HL-60 (cell line): Measurements from ENCODE around the gene COL4A2.
"Not testable (repeated sequence)": the region's sequence is repeated elsewhere in the genome, so short reads cannot be mapped to it uniquely, and the experiment has no call there.

Source experiments
- DNase-seq, 2 experiments: peaks; one replicate each; pipeline ENCODE4 v3.0.0-alpha.2; 2010 to 2020; ENCODE audit warnings: low read depth in 1 of 2, low spot score in 1 of 2
- H3K27ac ChIP-seq: fragments of 250-450 bp; sonication (Bioruptor Pico); replicated peaks from 2 replicates; pipeline ENCODE4 v1.5.1; 2020; ENCODE audit warnings: mild to moderate bottlenecking, moderate library complexity
- H3K27me3 ChIP-seq: fragments of 250-450 bp; sonication (Bioruptor Pico); 2 replicates; pipeline ENCODE4 v1.5.1; 2021; ENCODE audit warnings: mild to moderate bottlenecking, moderate library complexity; ENCODE audit not compliant: insufficient read depth, poor library complexity, severe bottlenecking
- H3K4me3 ChIP-seq: replicated peaks from 2 replicates; pipeline ENCODE4 v1.5.1; 2011; ENCODE audit warnings: mild to moderate bottlenecking, control low read depth, low read length; ENCODE audit not compliant: insufficient read depth
- GABPA ChIP-seq: IDR thresholded peaks from 2 replicates; pipeline ENCODE4 v1.6.1; 2012; ENCODE audit warnings: low read depth
- POLR2AphosphoS5 ChIP-seq: IDR thresholded peaks from 2 replicates; pipeline ENCODE4 v1.6.1; 2012; ENCODE audit warnings: low read depth
- SPI1 ChIP-seq: IDR thresholded peaks from 2 replicates; pipeline ENCODE4 v1.6.1; 2012; ENCODE audit warnings: low read depth, mild to moderate bottlenecking, borderline replicate concordance
- TF ChIP-seq, protein P1 (sequence below): IDR thresholded peaks from 2 replicates; pipeline ENCODE4 v1.6.1; 2012; ENCODE audit warnings: low read depth; ENCODE audit not compliant: insufficient replicate concordance
- TF ChIP-seq, protein P2 (sequence below): IDR thresholded peaks from one replicate; pipeline ENCODE4 v1.5.1; 2011; ENCODE audit warnings: low read length, control low read depth, inconsistent platforms; ENCODE audit not compliant: insufficient read depth

Gene COL4A2

DNA sequence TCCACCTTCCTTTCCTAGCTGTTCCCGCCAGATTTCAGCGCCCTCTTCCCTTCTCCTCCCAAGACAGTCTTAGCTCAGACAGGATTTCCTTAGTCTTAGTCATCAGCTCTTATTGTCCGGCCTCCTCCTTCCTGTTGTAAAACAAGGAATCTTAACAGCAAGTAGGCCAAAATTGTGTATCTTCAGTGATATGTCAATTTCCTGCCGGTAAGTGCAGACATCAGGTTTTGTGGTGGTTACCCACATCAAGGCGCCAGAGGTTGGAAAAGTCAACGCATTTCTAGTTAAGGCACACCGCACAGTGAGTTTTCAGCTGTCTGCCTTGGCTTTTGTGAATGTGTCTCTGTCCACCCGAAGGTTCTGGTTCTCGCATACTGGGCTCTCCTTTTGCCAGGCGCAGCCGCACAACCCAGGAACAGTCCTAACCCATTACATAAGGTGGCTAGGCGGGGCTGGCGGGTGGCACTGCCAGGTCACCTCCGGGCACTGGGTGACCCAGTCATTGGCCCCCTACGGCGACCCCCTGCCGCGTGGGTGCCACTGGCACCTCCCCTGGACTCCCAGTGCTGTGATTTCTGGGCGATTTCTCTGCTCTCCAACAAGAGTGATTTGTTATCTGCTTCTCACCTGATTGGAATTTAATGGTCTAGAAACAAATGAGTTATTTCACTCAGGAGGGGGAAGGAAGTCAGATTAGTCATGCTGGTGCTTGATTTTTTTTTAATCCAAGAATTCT is 12.9 kb downstream of the COL4A2 start:
- no peak overlapping the region for H3K4me3 ChIP-seq
- no peak overlapping the region for H3K27ac ChIP-seq

DNA sequence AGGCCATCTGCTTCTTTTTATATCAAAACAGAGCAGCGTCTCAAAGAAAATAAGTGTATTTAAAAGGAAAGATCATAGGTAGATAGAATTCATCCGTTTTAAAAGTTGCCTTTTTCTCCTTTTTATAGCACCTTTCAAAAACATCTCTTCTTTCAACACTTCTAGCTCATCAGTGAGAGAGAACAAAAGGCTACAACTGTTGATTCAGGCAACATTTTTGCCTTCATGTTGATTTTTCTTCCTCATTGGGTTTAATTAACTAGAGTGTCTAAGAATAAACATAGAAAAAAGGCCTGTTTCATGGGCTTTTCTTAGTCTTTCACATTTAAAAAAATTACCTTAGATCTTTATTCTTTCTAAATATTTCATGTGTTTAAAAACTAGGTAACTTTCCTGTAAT is 13.6 kb downstream of the COL4A2 start:
- DNase-seq, result no peak
- Histone ChIP-seq H3K27me3 (peaks cover 33% of the 10 kb centered on the region), H3K4me3 (no peak overlapping the region), H3K27ac (no peak overlapping the region)
- TF ChIP-seq GABPA (no peak), POLR2AphosphoS5 (no peak), SPI1 (no peak)
- TF ChIP-seq, protein P1, sequence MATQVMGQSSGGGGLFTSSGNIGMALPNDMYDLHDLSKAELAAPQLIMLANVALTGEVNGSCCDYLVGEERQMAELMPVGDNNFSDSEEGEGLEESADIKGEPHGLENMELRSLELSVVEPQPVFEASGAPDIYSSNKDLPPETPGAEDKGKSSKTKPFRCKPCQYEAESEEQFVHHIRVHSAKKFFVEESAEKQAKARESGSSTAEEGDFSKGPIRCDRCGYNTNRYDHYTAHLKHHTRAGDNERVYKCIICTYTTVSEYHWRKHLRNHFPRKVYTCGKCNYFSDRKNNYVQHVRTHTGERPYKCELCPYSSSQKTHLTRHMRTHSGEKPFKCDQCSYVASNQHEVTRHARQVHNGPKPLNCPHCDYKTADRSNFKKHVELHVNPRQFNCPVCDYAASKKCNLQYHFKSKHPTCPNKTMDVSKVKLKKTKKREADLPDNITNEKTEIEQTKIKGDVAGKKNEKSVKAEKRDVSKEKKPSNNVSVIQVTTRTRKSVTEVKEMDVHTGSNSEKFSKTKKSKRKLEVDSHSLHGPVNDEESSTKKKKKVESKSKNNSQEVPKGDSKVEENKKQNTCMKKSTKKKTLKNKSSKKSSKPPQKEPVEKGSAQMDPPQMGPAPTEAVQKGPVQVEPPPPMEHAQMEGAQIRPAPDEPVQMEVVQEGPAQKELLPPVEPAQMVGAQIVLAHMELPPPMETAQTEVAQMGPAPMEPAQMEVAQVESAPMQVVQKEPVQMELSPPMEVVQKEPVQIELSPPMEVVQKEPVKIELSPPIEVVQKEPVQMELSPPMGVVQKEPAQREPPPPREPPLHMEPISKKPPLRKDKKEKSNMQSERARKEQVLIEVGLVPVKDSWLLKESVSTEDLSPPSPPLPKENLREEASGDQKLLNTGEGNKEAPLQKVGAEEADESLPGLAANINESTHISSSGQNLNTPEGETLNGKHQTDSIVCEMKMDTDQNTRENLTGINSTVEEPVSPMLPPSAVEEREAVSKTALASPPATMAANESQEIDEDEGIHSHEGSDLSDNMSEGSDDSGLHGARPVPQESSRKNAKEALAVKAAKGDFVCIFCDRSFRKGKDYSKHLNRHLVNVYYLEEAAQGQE, result no peak
- TF ChIP-seq, protein P2, sequence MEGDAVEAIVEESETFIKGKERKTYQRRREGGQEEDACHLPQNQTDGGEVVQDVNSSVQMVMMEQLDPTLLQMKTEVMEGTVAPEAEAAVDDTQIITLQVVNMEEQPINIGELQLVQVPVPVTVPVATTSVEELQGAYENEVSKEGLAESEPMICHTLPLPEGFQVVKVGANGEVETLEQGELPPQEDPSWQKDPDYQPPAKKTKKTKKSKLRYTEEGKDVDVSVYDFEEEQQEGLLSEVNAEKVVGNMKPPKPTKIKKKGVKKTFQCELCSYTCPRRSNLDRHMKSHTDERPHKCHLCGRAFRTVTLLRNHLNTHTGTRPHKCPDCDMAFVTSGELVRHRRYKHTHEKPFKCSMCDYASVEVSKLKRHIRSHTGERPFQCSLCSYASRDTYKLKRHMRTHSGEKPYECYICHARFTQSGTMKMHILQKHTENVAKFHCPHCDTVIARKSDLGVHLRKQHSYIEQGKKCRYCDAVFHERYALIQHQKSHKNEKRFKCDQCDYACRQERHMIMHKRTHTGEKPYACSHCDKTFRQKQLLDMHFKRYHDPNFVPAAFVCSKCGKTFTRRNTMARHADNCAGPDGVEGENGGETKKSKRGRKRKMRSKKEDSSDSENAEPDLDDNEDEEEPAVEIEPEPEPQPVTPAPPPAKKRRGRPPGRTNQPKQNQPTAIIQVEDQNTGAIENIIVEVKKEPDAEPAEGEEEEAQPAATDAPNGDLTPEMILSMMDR, result no peak

More for the DNA sequence above, 12.9 kb downstream of the COL4A2 start:
- H3K27me3 ChIP-seq, result peaks cover 31% of the 10 kb centered on the region
- TF ChIP-seq, protein P1, result no peak
- TF ChIP-seq GABPA (no peak), SPI1 (no peak), POLR2AphosphoS5 (no peak)
- TF ChIP-seq, protein P2, result no peak
- no peak for DNase-seq

DNA sequence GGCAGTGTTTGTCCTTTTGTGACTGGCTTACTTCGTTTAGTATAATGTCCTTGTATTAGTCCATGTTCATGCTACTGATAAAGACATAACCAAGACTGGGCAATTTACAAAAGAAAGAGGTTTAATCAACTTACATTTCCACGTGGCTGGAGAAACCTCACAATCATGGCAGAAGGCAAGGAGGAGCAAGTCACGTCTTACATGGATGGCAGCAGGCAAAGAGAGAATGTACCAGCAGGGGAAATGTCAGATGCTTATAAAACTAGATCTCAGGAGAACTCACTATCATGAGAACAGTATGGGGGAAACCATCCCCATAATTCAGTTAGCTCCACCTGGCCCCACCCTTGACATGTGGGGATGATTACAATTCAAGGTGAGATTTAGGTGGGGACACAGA is 14.5 kb downstream of the COL4A2 start:
- H3K27ac ChIP-seq, DNase-seq, H3K4me3 ChIP-seq: not testable (repeated sequence)
- peaks cover 33% of the 10 kb centered on the region for H3K27me3 ChIP-seq

DNA sequence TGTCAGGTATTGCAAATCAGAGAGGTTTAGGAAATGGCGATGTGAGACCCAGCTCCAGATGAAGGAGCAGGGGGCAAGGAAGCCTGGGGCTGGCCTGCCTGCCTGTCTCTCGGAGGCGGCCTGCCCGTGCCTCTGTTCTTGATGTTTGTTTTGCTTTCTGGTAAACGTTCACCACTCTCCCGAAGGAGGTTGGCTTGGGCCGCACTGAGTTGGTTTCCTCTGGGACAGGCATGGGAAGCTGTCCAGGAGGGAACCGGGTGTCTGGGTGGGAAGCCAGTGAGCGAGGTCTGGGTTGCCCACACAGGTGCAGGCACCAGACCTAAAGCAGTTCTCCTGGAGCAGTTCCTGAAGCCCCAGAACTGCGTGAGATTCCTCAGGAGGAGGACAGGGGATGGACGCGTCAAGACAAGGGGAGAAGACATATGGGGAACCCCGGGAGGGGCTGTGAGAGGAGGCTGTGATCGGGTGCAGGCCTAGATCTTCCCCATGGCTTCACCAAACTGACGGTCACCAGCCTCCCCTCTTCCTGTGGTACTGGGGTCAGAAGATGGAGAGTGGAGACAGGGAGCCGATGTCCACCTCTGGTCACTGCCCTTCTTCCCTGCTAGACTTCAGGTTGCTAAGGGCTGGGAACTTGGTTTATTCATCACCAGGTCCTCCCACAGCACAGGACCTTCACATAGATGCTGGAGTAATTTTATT is 15.2 kb downstream of the COL4A2 start:
- H3K27ac ChIP-seq, result no peak overlapping the region
- TF ChIP-seq, protein P2, result no peak
- no peak for TF ChIP-seq POLR2AphosphoS5
- no peak for TF ChIP-seq SPI1
- no peak for TF ChIP-seq GABPA
- TF ChIP-seq, protein P1, result no peak
- H3K4me3 ChIP-seq, result no peak overlapping the region
- H3K27me3 ChIP-seq, result peaks cover 36% of the 10 kb centered on the region
- no peak for DNase-seq
